EH (cell line): ENCODE results near the gene PADI1.

ENCODE experiments used
- DNase-seq: peaks from one replicate; pipeline ENCODE4 v3.0.0-alpha.2; 2015; ENCODE audit warnings: low read depth

The PADI1 gene

DNA sequence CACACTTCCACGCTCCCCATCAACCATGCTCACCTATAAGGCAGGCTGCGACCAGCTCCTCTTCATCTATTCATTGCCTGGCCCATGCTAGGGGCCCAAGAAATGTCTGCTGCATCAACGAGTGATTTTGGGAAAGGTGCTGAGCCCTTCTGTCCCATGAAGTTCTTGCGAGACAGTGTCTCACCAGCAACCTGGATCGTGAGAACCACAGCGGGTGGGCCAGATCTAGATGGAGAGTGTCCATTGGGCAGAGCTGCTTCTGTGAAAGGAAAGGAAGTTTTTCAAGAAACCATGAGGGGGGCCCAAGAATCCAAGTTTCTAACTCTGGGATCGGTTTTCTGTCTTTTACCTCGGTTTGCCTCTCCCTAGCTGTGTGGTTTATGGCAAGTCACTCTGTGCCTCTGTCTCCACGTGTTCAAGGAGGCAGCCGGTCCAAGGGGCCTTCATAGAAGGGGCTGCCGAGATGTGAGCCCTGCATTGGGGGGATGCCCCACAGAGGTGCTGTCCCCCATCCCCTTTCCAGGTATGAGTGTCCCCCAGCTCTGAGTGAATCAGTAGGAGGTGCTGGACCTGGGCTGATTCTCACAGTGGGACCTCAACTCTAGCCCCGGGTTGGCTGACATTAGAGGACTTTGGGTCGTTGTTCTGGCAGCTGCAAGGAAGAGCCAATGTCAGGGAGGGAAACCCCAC, 8.3 kb upstream of the PADI1 start:
- no peak for DNase-seq

DNA sequence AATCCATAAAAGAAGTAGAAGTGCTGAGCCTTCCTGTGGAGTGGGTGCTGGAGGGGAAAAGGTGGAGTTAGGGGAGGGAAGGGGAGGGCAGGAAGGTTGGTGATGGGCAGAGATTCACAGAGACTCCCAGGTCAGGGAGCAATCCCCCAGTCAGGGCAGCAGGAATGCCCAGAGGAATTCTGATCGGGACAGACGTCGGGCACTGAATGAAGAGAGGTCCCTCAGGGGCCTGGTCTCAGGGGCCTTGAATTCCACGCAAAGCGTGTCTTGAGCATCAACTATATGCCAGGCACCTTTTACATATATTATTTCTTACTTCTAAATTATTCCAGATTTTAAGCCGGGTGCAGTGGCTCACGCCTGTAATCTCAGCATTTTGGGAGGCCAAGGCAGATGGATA, 7.2 kb upstream of the PADI1 start:
- no peak for DNase-seq

DNA sequence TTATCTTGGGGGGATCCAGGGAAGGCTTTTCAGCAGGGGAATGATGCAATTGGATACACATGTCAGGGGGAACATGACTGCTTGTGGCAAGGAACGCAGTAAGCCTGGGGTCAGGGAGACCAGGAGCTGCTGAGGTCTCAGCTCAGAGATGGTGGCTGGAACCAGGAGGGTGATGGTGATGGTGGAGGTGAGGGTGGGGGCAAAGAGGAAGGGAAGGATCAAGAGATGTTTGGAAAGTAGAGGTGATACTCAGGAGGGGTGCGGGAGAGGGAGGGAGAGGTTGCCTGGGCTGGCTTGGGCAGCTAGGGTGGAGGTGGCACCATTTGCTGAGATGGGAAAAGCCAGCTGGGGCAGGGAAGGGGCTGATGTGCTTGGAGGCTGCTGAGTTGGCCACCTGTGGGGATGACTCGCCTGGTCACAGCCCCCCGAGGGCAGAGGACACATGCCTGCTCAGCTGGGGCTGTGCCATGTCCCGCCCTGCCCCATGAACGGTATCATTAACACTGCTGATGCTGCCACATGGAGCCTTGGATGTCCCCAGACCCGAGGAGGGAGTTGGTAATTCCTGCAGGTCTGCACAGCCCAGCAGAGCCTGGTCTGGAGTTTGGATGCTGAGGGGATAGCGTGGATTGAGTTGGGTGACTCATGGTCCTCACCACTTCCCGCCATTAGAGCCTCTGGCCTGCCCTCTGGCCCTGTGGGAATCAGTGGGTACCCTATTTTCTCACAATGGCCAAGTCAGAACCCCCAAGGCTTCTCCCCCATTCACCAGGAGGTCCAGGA, 6.3 kb upstream of the PADI1 start:
- DNase-seq = peak; percentile 53

DNA sequence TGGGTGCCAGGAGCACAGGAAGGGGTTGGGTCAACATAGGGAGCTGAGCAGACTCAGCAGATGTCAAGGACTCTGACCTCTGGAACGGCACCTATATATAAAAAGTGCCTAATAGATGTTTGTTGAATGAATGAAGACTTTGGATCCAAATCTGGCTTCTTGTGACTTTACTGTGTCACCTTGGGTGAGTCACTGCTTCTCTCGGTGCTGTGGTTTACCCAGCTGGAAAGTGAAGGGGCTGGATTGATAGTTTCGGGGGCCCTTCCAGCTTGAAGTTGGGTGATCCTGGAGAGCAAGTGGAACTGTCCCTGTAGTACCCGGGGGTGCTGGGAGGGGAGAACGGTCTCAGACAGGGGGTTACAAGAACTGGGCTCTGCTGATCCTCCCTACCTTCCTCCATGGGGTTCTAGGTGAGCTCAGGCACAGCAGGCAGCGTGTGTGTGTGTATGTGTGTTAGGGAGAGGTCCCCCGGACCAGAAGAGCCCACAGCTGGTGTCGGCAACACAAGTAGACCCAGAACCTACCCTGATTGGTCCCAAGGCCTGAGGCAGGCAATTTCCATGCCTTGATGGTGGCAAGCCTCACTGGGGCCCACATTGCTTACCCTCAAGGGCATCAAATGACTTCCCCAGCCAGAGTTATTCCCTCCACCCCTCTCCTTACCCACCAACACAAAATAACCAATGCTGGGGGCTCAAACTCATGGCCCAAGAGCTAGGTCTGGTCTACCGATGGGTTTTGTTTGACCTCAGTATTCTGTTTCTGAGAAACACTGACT, 5.5 kb upstream of the PADI1 start:
- DNase-seq = no peak

DNA sequence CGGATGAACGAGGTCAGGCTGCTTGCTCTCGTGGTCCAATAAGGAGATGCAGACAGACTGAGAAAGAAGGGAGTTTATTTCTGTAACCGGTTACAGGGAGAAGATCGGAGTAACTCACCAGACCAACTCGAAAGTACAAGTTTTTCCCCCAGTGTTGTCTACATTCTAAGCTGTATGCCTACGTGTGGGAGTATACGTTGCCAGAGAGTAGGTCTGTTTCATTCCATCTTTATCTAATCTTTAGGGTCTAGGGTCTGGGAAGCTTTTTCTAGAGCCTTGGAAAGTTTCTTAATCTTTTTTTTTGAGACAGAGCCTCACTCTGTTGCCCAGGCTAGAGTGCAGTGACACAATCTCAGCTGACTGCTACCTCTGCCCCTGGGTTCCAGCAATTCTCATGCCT, 4.7 kb upstream of the PADI1 start:
- DNase-seq = no peak

DNA sequence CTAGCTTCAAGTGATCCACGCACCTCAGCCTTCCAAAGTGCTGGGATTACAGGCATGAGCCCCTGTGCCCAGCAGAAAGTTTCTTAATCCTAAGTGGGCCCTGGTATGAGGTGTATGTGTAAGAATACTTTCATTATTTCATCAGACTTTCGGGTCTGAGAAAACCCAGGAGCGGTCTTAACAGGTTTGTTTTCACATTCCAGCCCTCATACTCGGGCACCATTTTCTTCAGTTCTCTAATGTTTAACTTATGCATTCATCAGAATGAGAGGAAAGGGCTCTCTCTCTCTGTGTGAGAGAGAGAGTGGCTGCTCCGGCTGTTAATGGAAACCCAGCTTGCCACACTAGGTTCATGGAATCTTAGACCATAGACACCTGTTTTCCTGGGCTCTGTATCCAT, 4.2 kb upstream of the PADI1 start:
- no peak for DNase-seq

DNA sequence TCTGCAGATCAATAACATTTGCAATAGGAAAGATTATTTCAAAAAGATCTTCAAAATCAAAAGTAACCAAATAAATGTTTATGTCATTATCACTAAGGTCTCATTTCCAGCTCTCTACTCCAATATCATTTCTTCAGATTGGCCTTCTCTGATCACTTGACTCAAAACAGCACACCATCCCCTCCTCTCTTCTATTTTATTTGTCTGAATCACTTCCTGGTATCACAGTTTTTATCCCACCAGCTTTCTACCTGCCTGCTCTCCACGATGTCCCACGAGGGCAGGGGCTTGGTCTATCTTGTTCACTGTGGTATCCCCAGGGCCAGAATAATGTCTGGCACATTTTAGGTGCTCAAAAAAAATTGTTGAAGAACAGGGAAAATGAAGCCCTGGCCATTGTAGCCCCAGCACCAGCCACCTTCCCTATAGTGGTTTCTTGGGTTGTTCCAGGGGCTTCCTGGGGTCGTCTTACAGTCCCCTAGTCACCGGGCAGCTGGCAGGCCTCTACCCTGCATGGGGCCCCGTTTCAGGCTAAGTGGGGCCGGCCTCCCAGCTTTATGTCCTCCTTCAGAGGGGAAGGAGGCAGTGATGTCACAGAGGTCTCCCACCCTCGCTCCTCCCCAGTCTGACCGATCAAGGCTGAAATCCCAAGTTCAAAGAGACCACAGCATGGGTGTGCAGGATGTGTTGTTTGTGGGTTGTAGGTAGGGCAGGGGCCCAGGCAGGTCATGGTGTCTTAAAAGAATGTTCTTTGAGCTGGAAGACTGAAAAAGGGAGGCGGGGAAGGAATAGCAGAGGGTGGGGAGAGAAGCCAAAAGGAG, 3.5 kb upstream of the PADI1 start:
- DNase-seq = no peak

DNA sequence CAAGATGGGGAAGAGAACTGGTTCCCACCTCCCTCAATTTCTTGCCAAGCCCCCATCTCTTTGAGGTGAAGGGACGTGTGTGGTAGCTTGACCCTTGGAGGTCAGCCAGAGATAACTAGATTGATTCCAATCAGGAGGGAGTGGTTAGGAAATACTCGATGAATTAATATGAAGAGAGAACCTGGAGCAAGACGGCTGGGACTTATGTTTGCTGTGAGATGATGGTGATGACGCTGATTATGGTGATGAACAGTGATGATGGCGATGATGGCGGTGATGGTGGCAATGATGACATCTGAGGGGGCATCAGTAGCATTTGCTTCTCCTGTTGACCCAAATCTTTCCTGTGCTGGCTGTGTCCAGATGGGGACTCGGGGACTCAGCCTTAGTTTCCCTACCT, 724 bp downstream of the PADI1 start:
- no peak for DNase-seq

DNA sequence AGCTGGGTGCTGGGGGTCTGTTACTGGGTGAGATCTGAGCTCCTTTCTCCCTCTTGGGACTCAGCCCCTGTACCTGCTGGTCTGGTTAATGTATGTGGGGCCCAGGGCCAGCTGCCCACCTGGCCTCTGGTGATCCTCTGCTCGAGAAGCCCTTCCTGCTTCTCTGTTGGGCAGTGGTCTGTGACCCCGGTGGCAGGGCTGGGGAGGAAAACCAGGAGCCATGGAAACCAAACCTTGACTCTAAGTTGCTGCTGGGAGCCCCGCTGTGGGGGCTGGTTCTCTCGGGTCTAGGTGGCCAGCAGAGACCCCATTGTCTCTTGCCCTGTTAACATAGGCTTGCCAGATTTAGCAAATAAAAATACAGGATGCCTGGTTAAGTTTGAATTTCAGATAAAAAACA, 1.3 kb downstream of the PADI1 start:
- DNase-seq = no peak

DNA sequence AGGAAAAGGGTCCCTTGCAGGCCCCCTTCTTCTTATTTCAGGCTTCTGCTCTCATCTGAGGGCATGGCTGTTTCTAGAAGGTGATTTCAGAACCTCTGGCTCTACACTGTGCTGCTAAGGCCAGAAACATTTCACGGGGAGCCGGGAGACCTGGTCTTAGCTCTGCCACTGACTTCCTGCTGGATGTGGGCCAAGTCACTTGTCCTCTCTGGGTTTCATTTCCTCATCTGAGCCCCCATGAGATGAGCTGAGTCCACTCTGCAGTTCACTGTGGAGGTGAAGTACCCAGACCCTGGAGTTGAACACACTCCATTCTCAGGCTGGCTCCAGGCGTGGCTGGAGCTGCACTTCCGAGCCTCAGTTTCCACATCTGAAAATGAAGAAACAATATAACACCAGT, 2.1 kb downstream of the PADI1 start:
- peak; percentile 41 for DNase-seq

DNA sequence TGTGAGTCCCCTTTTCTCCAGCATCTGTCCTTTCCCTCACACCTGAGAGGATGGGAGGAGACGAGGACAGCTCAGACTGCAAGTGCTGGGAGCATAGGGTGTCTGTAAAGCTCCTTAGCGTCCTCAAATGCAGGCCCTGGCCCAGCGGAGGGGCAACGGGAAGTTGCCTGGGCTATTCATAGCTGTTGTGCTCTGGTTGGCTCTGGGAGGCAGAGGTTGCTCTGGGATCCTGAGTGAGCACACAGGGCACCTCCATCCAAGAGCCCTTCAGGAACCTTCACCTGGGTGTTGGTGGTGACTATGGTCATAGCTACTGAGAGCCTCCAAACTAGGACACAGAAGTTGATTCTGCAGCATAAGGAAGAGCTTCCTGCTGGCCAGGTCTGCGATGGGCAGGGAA, 2.6 kb downstream of the PADI1 start:
- DNase-seq = no peak

DNA sequence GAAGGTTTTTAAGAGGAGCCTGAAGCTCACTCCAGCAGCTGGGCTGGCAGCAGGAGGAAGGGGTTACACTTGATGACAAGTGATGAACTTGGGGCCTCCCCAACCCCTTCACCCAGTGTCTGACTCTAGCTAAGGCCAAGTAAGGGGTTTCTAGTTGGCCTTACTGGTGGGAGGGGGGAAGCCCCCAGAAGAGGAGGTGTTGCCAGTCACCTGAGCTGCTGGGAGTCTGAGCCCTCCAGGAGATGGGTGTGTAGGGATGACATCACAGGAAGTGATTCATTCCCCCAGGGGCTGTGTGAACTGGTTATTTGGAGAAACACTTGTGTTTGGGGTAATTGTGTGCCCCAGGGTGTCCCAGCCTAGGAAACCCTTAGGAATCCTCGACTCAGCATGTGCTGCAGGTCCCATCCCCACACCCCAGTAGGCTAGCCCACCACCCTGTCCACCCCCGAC, 3.1 kb downstream of the PADI1 start:
- DNase-seq = peak; percentile 82

DNA sequence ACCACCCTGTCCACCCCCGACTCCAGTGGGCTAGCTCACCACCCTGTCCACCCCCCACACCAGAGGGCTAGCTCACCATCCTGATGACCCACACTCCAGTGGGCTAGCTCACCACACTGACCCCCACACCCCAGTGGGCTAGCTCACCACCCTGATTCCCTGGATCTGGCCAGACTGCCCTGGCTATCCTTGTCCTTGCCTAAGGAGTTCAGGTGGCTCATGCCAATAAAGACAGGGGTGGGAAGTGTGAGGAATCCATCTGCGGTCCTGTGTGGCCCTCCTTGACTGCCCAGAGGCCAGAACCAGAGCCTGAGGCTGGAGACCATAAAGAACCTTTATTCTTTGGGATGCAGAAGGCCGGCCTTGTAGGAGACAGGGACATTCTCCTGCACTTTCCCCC, 3.6 kb downstream of the PADI1 start:
- no peak for DNase-seq

DNA sequence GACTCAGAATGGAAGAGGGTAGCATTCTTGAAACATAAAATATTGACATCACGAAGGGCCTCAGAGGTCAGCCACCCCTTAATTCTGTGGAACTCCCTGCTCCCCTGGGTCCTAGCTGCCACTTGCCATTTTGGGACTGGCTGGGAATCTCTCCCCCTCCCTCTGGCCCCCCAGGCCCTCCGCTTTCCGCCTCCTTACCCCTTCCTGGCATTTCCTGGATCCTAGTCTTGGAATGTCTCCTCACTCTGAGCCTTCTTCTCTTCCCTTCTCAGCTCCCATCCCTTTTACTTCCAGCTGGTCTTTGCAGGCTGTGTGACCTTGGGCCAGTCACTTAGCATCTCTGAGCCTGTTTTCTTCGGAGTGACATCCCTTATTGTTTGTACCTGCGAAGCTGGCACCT, 4.5 kb downstream of the PADI1 start:
- peak; percentile 41 for DNase-seq

DNA sequence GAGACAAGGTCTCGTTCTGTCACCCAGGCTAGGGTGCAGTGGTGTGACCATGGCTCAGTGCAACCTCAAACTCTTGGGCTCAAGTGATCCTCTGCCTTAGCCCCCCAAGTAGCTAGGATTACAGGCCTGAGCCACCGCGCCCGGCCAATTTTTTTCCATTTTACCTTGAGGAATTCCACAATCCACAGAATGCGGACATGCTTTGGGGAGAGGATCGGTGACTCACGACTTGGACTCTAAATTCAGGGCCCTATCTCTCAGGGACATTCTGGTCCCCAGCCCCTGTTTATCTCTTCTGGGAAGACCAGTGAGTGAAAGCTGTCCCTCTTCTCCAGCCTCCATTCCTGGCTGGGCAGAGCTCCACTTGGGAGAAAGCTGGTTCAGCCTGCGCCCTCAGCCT, 5.2 kb downstream of the PADI1 start:
- no peak for DNase-seq

DNA sequence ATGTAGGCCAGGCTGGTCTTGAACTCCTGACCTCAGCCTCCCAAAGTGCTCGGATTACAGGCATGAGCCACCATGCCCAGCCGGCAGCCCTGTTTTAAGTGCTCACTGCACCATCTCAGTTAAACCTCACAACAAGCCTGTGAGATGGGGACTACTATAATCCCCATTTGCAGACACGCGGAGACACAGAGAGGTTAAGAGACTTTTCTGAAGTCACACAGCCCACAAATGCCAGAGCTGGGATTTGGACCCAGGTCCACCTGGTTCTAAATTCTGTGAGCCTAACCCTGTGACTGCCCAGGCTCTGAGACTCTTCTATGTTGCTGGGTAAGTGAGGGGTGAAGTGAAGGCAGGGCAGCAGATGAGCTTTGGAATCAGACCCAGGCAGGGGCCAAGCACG, 6.4 kb downstream of the PADI1 start:
- DNase-seq = no peak

DNA sequence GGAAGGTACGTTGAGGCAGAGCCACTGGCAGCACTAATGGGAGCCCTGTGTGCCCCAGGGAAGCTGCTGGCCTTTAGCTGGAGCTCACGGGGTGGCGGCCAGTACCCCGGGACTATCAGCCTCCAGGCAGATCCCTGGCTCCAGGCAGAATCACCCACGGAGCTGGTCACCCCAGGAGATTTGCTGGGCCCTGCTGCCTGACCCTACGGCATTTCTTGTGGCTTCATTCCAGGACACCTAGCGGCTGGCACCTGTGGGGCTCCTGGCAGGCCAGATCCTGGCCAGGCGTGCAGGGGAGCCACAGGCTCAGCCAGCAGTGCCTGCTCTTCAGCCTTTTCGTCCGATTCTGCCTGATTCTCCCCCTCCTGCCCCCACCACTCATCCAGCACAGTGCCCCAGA, 7.1 kb downstream of the PADI1 start:
- DNase-seq = no peak

DNA sequence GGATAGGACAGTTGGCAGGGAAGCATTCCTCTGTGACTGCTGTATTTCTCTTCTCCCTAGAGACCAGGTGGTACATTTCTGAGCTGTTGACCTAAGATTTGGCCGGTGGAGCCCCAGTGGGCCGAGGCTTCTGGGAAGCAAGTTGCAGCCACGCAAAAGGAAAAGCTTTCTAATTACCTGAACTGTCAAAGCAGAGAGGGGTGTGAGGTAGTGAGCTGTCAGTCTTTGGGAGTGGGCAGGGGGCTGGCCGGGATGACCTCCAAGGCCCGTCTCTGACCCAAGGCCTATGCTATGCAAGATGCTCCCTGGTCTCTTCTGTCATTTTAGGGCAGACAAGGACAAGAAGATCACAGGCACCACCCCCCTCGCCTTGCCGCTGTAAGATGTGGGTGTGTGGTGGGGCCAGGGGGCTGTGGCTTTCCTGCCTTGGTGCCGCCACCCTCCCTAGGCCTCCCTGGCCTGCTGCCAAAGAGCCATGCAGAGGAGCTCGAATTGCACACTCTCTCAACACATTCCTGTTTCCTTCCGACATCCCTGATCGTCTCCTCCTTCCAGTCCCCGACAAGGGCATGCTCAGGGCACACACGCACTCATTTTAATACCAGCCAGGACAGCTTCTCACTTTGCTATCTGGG, 7.7 kb downstream of the PADI1 start:
- DNase-seq = peak; percentile 92

DNA sequence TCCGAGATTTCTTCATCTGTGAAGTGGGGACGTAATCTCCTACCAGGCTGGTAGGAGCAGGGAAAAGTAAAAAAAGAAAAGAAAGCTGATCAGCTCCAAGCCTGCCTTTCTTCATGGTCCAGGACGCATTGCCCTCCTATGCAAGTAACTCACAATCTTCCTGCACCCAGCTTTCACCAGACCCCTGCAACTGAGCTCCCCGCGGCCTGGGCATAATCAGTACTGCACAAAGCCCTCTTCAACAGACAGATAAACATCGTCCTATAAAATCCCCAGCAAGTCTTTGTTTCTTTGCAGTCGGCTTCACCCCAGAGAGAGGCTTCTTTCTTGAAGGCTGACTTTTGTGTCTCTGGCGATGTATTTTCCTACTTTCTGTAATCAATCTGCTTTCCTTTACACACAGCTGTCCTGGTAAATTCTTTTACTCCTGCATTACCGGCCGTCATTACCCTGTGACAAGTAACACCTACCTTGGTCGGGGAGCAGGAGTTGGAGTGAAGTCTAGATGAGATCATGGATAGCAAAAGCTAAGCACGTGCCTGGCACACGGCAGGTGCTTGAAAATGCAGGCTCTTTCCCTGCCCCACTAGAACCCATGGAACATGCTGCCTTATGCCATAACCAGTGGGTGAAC, 8.3 kb downstream of the PADI1 start:
- no peak for DNase-seq

DNA sequence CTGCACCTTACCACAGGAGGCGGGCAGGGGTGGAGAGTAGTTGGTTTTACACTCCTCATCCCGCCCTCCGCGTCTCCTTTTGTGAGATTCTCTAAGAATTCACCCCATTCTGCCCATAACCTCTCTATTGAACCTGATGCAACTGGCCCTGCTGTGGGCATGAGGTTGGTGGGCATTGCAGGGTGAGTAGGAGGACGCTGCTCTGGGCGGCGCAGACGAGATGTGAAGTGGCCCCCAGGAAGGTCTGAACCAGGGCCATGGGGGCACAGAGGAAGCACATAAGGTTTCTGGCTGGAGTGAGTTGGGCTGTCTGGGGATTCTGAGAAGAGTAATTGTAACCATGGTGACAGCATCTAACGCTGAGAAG, 8.8 kb downstream of the PADI1 start:
- no peak for DNase-seq

DNA sequence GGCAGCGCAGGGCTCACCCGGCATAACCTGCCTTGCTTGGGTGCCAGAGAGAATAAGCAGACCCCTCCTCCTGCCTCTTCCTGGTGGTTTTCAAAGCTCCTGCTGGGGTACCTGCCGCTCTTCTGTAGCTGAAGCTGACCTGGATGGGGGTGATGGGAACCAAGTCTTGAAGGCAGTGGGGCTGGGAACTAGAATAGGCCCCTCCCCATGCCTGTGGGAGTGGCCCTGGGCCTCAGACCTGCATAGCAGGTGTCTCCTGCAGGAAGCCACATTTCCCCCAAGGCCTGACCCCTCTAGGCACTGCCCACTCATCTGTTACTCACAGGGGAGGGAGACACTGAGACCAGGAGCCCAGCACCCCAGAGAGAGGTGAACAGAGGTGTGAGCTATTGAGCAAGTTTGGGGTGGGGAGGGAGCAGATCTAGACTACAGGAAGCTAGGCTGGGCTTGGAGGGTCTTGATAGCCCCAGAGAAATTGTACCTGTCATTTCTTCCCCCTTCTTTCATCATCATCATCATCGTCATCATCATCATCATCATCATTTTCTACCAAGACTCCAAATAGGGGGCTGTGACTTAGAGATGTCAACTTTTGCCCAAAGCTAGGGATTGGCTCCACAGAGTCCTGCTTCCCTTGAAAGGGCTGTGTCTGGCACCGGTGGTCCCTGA, 10.1 kb downstream of the PADI1 start:
- no peak for DNase-seq
